Suprapubic skin (tissue), 4 donors: ENCODE data around the gene SELENOF.
A peak's percentile ranks its signal among the peaks of the same experiment; 100 is the strongest.

ENCODE experiments used
- EP300 ChIP-seq: sonication (generic); formaldehyde crosslinking; IDR thresholded peaks from one replicate; pipeline ENCODE4 v1.6.1; 2017; ENCODE audit warnings: antibody characterized with exemption
- POLR2A ChIP-seq, 2 donors: fragments of 450-650 bp; IDR thresholded peaks; one replicate each; pipeline ENCODE4 v1.6.1; 2017; ENCODE audit warnings: antibody characterized with exemption in 2 of 2, mild to moderate bottlenecking in 2 of 2, moderate library complexity in 2 of 2
- POLR2AphosphoS5 ChIP-seq, 3 donors: sonication (generic); formaldehyde crosslinking; IDR thresholded peaks; one replicate each; pipeline ENCODE4 v1.6.1; 2017; ENCODE audit warnings: antibody characterized with exemption in 3 of 3
- TF ChIP-seq, protein P1 (sequence below), 2 donors: fragments of 200-600 bp in 1 of 2; fragments of 450-650 bp in 1 of 2; sonication (generic) in 1 of 2; IDR thresholded peaks; one replicate each; pipeline ENCODE4 v1.5.1; 2016 to 2019; ENCODE audit warnings: antibody characterized with exemption in 2 of 2, mild to moderate bottlenecking in 1 of 2, moderate library complexity in 1 of 2

DNA sequence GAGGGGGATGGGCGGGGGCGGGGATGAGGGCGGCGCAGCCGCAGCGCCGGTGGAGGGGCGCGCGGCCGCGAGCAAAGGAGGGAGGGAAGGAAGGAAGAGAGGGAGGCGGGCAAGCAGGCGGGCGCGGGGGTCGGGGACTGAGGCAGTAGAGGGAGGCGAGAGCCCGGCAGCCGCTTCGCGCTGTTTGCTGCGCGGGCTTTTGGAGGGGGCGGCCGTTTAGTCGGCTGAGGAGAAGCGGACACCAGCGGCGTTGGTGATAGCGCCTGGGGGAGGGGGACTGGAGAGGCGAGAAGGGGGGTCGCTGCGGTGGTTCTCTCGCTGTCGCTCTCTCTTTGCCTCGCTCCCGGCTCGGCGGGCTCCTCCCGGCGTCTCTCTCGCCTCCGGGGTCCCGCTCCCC is 673 bp upstream of the SELENOF start, which contains the start of gene HS2ST1:
- TF ChIP-seq EP300 (no peak), POLR2A (IDR thresholded peaks at IDR 0.05) (peak in 1 of 2 donors; percentile 27), POLR2AphosphoS5 (IDR thresholded peaks at IDR 0.05) (no peak)
- TF ChIP-seq, protein P1, sequence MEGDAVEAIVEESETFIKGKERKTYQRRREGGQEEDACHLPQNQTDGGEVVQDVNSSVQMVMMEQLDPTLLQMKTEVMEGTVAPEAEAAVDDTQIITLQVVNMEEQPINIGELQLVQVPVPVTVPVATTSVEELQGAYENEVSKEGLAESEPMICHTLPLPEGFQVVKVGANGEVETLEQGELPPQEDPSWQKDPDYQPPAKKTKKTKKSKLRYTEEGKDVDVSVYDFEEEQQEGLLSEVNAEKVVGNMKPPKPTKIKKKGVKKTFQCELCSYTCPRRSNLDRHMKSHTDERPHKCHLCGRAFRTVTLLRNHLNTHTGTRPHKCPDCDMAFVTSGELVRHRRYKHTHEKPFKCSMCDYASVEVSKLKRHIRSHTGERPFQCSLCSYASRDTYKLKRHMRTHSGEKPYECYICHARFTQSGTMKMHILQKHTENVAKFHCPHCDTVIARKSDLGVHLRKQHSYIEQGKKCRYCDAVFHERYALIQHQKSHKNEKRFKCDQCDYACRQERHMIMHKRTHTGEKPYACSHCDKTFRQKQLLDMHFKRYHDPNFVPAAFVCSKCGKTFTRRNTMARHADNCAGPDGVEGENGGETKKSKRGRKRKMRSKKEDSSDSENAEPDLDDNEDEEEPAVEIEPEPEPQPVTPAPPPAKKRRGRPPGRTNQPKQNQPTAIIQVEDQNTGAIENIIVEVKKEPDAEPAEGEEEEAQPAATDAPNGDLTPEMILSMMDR (IDR thresholded peaks at IDR 0.05) = no peak
